HEK293T (cell line): ENCODE results near the gene CD300A.

Experiments
- CTCF ChIA-PET: fragments of 350-600 bp; formaldehyde crosslinking; extraction: SDS; loops from one replicate; lab custom pipeline; 2021; ENCODE audit warnings: antibody characterized with exemption, inconsistent platforms; lab: Yijun Ruan, JAX
- POLR2A ChIA-PET: fragments of 350-600 bp; formaldehyde crosslinking; extraction: SDS; loops from one replicate; lab custom pipeline; 2020; ENCODE audit warnings: antibody characterized with exemption, inconsistent platforms; lab: Yijun Ruan, JAX
- DNase-seq: peaks from one replicate; pipeline ENCODE4 v3.0.0; 2012; ENCODE audit warnings: mixed read lengths; ENCODE audit errors: extremely low spot score
- ARNT ChIP-seq: fragments of 450-650 bp; IDR thresholded peaks from 2 replicates; pipeline ENCODE4 v1.6.1; 2017; ENCODE audit warnings: mild to moderate bottlenecking
- BHLHE40 ChIP-seq: fragments of 450-650 bp; IDR thresholded peaks from 2 replicates; pipeline ENCODE4 v1.6.1; 2016; ENCODE audit warnings: mild to moderate bottlenecking, moderate library complexity, borderline replicate concordance
- CTBP1 ChIP-seq: fragments of 450-650 bp; IDR thresholded peaks from 2 replicates; pipeline ENCODE4 v1.6.1; 2016; ENCODE audit warnings: borderline replicate concordance
- ELF4 ChIP-seq: fragments of 450-650 bp; IDR thresholded peaks from 2 replicates; pipeline ENCODE4 v1.6.1; 2017; ENCODE audit warnings: antibody characterized with exemption
- FOXA1 ChIP-seq: fragments of 450-650 bp; IDR thresholded peaks from 2 replicates; pipeline ENCODE4 v1.6.1; 2016; ENCODE audit warnings: mild to moderate bottlenecking
- FOXK2 ChIP-seq: fragments of 450-650 bp; IDR thresholded peaks from 2 replicates; pipeline ENCODE4 v1.6.1; 2016; ENCODE audit warnings: mild to moderate bottlenecking
- FOXM1 ChIP-seq: fragments of 450-650 bp; IDR thresholded peaks from 2 replicates; pipeline ENCODE4 v1.6.1; 2017; ENCODE audit warnings: mild to moderate bottlenecking, borderline replicate concordance
- HDGF ChIP-seq: fragments of 450-650 bp; IDR thresholded peaks from 2 replicates; pipeline ENCODE4 v1.6.1; 2017; ENCODE audit warnings: antibody characterized with exemption, borderline replicate concordance
- L3MBTL2 ChIP-seq: fragments of 450-650 bp; conservative IDR thresholded peaks from 2 replicates; pipeline ENCODE4 v1.6.1; 2016; ENCODE audit warnings: mild to moderate bottlenecking
- LEF1 ChIP-seq: fragments of 450-650 bp; IDR thresholded peaks from 2 replicates; pipeline ENCODE4 v1.6.1; 2017; ENCODE audit warnings: mild to moderate bottlenecking, borderline replicate concordance
- NFRKB ChIP-seq: fragments of 450-650 bp; IDR thresholded peaks from 2 replicates; pipeline ENCODE4 v1.6.1; 2016; ENCODE audit warnings: mild to moderate bottlenecking, moderate library complexity
- SP1 ChIP-seq: fragments of 450-650 bp; IDR thresholded peaks from 2 replicates; pipeline ENCODE4 v1.6.1; 2017
- SUZ12 ChIP-seq: fragments of 450-650 bp; IDR thresholded peaks from 2 replicates; pipeline ENCODE4 v1.6.1; 2016; ENCODE audit warnings: mild to moderate bottlenecking
- TARDBP ChIP-seq: fragments of 450-650 bp; IDR thresholded peaks from 2 replicates; pipeline ENCODE4 v1.6.1; 2016
- ZNF384 ChIP-seq: fragments of 450-650 bp; IDR thresholded peaks from 2 replicates; pipeline ENCODE4 v1.6.1; 2016
- TF ChIP-seq, protein P1 (sequence below): fragments of 450-650 bp; IDR thresholded peaks from 2 replicates; pipeline ENCODE4 v1.6.1; 2016

Gene CD300A

GRCh38 chr17:74466111-74466827, at the start of gene CD300A:
Gene CD300A (plus strand): TSS chr17:74466634. CDS start chr17:74466704, 70 bp downstream.
- DNase-seq, result no peak
- TF ChIP-seq HDGF (no peak), ARNT (no peak), SP1 (no peak), NFRKB (no peak), CTBP1 (no peak), TARDBP (no peak), FOXM1 (no peak), FOXA1 (no peak), FOXK2 (no peak), ZNF384 (no peak), ELF4 (no peak), L3MBTL2 (no peak), SUZ12 (no peak), BHLHE40 (no peak)
- TF ChIP-seq, protein P1, sequence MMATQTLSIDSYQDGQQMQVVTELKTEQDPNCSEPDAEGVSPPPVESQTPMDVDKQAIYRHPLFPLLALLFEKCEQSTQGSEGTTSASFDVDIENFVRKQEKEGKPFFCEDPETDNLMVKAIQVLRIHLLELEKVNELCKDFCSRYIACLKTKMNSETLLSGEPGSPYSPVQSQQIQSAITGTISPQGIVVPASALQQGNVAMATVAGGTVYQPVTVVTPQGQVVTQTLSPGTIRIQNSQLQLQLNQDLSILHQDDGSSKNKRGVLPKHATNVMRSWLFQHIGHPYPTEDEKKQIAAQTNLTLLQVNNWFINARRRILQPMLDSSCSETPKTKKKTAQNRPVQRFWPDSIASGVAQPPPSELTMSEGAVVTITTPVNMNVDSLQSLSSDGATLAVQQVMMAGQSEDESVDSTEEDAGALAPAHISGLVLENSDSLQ, result no peak
- ChIA-PET POLR2A (no interaction called here), CTCF (no interaction called here)

DNA sequence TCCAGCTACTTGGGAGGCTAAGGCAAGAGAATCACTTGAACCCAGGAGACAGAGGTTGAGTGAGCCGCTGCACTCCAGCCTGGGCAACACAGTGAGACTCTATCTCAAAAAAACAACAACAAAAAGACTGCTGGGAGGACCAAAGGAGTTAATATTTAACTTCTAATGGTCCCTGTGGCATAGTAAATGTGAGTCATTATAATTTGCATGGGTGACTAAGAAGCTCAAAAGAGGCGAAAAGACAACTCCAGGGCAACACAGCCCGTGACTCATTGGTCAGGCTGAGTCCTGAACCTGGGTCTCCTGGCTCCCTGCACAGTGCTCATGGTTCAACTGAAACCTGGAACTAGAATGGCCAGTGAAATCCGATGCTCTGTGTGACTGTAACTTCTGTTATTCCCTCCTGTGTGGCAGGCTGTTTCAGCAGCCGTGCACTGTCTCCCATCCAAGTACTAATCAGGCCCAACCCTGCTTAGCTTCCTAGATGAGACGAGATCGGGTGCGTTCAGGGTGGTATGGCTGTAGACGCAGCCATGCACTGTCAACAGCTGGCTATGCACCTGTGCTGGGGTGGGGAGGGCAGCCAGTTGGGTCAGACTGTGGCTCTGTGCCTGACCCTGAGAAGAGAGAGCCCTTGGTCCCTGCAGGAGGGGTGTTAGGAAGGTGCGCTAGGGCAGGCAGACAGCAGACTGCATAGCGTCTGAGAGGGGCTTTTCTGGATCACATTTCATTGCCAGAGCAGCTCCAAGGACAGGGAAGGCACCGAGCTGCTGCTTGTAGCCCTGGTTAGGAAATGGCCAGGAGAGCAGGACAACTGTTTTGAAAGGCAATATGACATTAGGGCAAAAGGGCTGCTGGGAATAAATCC, 49.0 kb upstream of the CD300A start:
- DNase-seq, result no peak
- CTCF ChIA-PET, result interaction anchor here (1.9 kb wide), 1 partner anchor 38 kb away, joined by 6 read pairs; no protein-coding TSS in a partner anchor
- TF ChIP-seq LEF1 (no peak), ZNF384 (no peak), BHLHE40 (no peak), HDGF (no peak), TARDBP (no peak), CTBP1 (no peak), NFRKB (no peak), ELF4 (no peak), FOXM1 (no peak), SUZ12 (no peak), FOXA1 (no peak), SP1 (no peak)
- TF ChIP-seq, protein P1, result no peak
- POLR2A ChIA-PET, result interaction anchor here (1.0 to 3.3 kb wide), 4 partner anchors 13 to 40 kb away, joined by 3 to 19 read pairs (median 3); no protein-coding TSS in a partner anchor

DNA sequence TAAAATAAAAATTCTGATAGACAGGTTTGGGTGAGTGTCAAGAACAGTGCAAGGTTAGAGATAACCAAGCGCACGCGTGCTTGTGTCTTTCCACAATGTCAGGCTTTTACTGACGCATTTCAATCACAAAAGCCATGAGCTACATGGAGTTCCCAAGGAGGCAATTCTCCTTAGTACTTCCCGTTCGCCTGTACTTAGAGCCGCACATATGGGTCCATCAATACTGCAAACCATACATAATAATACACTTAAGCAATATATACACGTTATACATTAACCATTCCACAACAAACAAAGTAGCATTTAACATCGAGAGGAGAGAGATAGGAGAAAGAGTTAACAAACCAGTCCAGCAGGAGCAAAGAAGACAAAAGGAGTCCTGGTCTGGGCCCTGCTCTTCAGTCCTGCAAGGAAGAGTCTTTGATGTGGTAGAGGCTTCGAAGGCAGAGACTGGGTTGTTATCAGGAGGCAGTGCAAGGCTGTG, 46.5 kb upstream of the CD300A start:
- DNase-seq, result no peak
- ChIA-PET CTCF (no interaction called here), POLR2A (no interaction called here)
- no peak for TF ChIP-seq L3MBTL2
- no peak for TF ChIP-seq ZNF384
- TF ChIP-seq LEF1, result no peak
- TF ChIP-seq FOXK2, result no peak
- TF ChIP-seq ELF4, result no peak
- no peak for TF ChIP-seq NFRKB
- no peak for TF ChIP-seq HDGF
- TF ChIP-seq FOXA1, result no peak
- TF ChIP-seq CTBP1, result no peak
- no peak for TF ChIP-seq SP1
- TF ChIP-seq, protein P1, result no peak
- no peak for TF ChIP-seq SUZ12
- TF ChIP-seq BHLHE40, result no peak
- no peak for TF ChIP-seq TARDBP
- no peak for TF ChIP-seq FOXM1
- no peak for TF ChIP-seq ARNT

- TF ChIP-seq L3MBTL2 (no peak), FOXK2 (no peak), SUZ12 (no peak), SP1 (no peak), ELF4 (no peak), ARNT (no peak), HDGF (no peak), FOXA1 (no peak), LEF1 (no peak), BHLHE40 (no peak), NFRKB (no peak)
- ChIA-PET POLR2A (no interaction called here), CTCF (interaction anchor here (0.7 kb wide), 1 partner anchor 45 kb away, joined by 4 read pairs; no protein-coding TSS in a partner anchor)
- no peak for DNase-seq
Measured at GRCh38 chr17:74424117-74424516, 42.3 kb upstream of the CD300A start.

DNA sequence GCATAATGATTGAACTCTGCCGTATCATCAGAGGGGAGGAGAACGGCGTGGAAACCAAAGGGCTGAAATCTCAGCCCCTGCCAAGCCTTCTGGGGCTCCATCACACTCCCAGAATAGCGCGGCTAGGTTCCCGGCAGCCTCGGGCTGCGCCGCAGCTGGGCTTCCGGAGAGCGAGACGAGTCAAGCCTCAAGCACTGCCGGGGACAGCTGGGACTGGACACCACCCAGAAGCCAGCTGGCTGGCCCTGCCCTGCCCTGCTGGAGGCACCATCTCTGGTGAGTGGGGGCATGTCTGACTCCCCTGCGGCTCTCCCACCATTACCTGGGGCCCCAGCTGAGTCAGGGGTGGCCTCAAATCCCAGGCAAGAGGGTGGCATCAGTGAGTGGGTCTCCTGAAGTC, 41.8 kb upstream of the CD300A start:
- DNase-seq, result no peak
- ChIA-PET CTCF (no interaction called here), POLR2A (no interaction called here)
- no peak for TF ChIP-seq ELF4
- TF ChIP-seq FOXA1, result no peak
- TF ChIP-seq, protein P1, result no peak
- no peak for TF ChIP-seq ARNT
- TF ChIP-seq L3MBTL2, result no peak
- no peak for TF ChIP-seq SP1
- no peak for TF ChIP-seq LEF1
- TF ChIP-seq SUZ12, result no peak
- no peak for TF ChIP-seq FOXK2
- no peak for TF ChIP-seq ZNF384
- TF ChIP-seq NFRKB, result no peak
